ENCODE measurements around the gene GPR78.

Gene GPR78

GRCh38 chr4:8607603-8608481, 27.6 kb downstream of the GPR78 start:
- no peaks in the 10 kb centered on the region for H3K4me1 ChIP-seq (ENCODE audit: low read depth, poor library complexity, severe bottlenecking)
- H3K4me2 ChIP-seq: no peak overlapping the region
- TF ChIP-seq CTCF (conservative IDR thresholded peaks at IDR 0.05; ENCODE audit: low read depth, low read length): peak; percentile 58; the same call in 1 of the 2 replicates
- H2AFZ ChIP-seq (ENCODE audit: low read depth): no peak overlapping the region
- H3K4me3 ChIP-seq (IDR thresholded peaks at IDR 0.05; ENCODE audit: insufficient read depth, low read depth, low read length): no peak overlapping the region
- no peaks in the 10 kb centered on the region for H3K27me3 ChIP-seq (ENCODE audit: insufficient read depth, low read depth)
- no peak overlapping the region for H3K27ac ChIP-seq
- no peaks in the 10 kb centered on the region for H3K79me2 ChIP-seq (ENCODE audit: insufficient read depth, low read depth)
- H4K20me1 ChIP-seq (ENCODE audit: insufficient read depth): no peaks in the 10 kb centered on the region
- H3K9ac ChIP-seq: no peak overlapping the region
- no peaks in the 10 kb centered on the region for H3K36me3 ChIP-seq (ENCODE audit: insufficient read depth)

- Histone ChIP-seq H3K9ac (no peak overlapping the region), H2AFZ (ENCODE audit: low read depth) (no peak overlapping the region), H3K4me3 (IDR thresholded peaks at IDR 0.05; ENCODE audit: insufficient read depth, low read depth, low read length) (no peak overlapping the region), H4K20me1 (ENCODE audit: insufficient read depth) (no peaks in the 10 kb centered on the region), H3K4me2 (no peak overlapping the region), H3K79me2 (ENCODE audit: insufficient read depth, low read depth) (no peaks in the 10 kb centered on the region), H3K36me3 (ENCODE audit: insufficient read depth) (no peaks in the 10 kb centered on the region), H3K27me3 (ENCODE audit: insufficient read depth, low read depth) (no peaks in the 10 kb centered on the region), H3K4me1 (ENCODE audit: low read depth, poor library complexity, severe bottlenecking) (no peaks in the 10 kb centered on the region), H3K27ac (no peak overlapping the region)
- TF ChIP-seq CTCF (conservative IDR thresholded peaks at IDR 0.05; ENCODE audit: low read depth, low read length): no peak
Measured at GRCh38 chr4:8608714-8609391, 28.7 kb downstream of the GPR78 start.

GRCh38 chr4:8609406-8609805, 29.2 kb downstream of the GPR78 start:
- no peaks in the 10 kb centered on the region for H3K27me3 ChIP-seq (ENCODE audit: insufficient read depth, low read depth)
- H3K36me3 ChIP-seq (ENCODE audit: insufficient read depth): no peaks in the 10 kb centered on the region
- no peaks in the 10 kb centered on the region for H3K79me2 ChIP-seq (ENCODE audit: insufficient read depth, low read depth)
- no peaks in the 10 kb centered on the region for H3K4me1 ChIP-seq (ENCODE audit: low read depth, poor library complexity, severe bottlenecking)
- no peaks in the 10 kb centered on the region for H4K20me1 ChIP-seq (ENCODE audit: insufficient read depth)
- no peak overlapping the region for H2AFZ ChIP-seq (ENCODE audit: low read depth)
- H3K9ac ChIP-seq: no peak overlapping the region
- no peak overlapping the region for H3K4me3 ChIP-seq (IDR thresholded peaks at IDR 0.05; ENCODE audit: insufficient read depth, low read depth, low read length)
- no peak overlapping the region for H3K4me2 ChIP-seq
- H3K27ac ChIP-seq: no peak overlapping the region
- no peak for TF ChIP-seq CTCF (conservative IDR thresholded peaks at IDR 0.05; ENCODE audit: low read depth, low read length)

- no peak for TF ChIP-seq CTCF (conservative IDR thresholded peaks at IDR 0.05; ENCODE audit: low read depth, low read length)
- Histone ChIP-seq H3K4me2 (no peak overlapping the region), H3K4me1 (ENCODE audit: low read depth, poor library complexity, severe bottlenecking) (no peaks in the 10 kb centered on the region), H3K79me2 (ENCODE audit: insufficient read depth, low read depth) (no peaks in the 10 kb centered on the region), H3K4me3 (IDR thresholded peaks at IDR 0.05; ENCODE audit: insufficient read depth, low read depth, low read length) (no peak overlapping the region), H3K9ac (no peak overlapping the region), H3K36me3 (ENCODE audit: insufficient read depth) (no peaks in the 10 kb centered on the region), H3K27ac (no peak overlapping the region), H4K20me1 (ENCODE audit: insufficient read depth) (no peaks in the 10 kb centered on the region), H2AFZ (ENCODE audit: low read depth) (no peak overlapping the region), H3K27me3 (ENCODE audit: insufficient read depth, low read depth) (no peaks in the 10 kb centered on the region)
Measured at GRCh38 chr4:8609824-8610350, 29.7 kb downstream of the GPR78 start.
